Germinal center (tissue), 1 donor: ENCODE results near the gene CROCC.
"Not testable (repeated sequence)": the region's sequence is repeated elsewhere in the genome, so short reads cannot be mapped to it uniquely, and the experiment has no call there.

Experiments
- DNase-seq: peaks from one replicate; pipeline ENCODE4 v3.0.0; 2012; ENCODE audit warnings: mixed read lengths, low spot score

The CROCC gene

DNA sequence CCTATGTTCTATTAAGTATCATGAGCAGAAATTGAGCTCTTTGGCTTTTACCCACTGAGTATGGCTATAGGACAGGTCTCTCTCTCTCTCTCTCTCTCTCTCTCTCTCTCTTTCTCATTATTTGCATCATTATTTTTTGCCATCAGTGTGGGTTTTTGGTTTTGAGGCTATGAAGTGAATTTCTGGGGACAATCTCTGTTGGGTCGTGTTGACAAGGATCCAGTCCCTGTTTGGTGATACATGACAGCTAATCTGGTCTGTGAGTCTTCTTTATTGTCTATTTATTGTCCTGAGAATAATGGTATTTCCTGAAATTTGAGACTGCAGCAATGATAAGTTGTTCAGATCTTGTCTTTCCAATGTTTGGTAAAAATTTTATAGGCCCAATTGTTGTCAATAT lies 24.1 kb upstream of the CROCC start:
- not testable (repeated sequence) for DNase-seq

- DNase-seq, result not testable (repeated sequence)
Measured at GRCh38 chr1:16898298-16898697, 23.4 kb upstream of the CROCC start.

DNA sequence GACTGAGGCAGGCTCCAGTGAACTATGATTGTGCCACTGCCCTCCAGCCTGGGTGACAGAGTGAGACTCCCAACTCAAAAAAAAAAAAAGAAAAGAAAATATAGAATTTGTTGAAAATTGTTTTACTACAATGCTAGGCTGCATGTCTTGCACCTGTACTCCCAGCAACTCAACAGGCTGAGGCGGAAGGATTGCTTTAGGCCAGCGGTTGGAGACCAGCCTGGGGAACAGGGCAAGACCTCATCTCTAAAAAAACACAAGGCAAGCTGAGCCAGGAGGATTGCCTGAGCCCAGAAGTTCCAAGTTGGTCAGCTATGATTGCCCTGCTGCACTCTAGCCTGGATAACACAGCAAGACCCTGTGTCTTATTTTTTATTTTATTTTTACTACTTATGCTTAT lies 22.7 kb upstream of the CROCC start:
- DNase-seq, result not testable (repeated sequence)

DNA sequence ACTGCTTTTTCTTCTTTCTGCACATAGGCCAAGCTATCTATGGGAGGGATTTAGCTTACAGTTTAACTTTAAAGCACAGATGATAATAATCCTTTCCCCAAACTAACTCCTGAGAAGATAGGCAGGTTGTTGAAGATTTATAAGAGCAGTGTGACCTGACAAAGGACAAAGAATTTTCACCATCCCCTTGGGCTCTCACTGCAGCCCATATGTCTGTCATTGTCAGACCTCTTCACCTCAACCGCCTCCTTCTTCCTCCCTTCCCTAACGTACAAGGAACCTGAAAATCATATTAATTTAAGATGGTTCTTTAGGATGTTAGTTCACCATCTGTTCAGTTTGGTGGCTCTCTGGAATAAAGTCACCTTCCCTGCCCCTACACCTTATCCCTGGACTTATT lies 21.0 kb upstream of the CROCC start:
- no peak for DNase-seq

- DNase-seq, result not testable (repeated sequence)
Measured at GRCh38 chr1:16901371-16901770, 20.4 kb upstream of the CROCC start.

GRCh38 chr1:16903054-16903453 lies 18.7 kb upstream of the CROCC start:
- no peak for DNase-seq

DNA sequence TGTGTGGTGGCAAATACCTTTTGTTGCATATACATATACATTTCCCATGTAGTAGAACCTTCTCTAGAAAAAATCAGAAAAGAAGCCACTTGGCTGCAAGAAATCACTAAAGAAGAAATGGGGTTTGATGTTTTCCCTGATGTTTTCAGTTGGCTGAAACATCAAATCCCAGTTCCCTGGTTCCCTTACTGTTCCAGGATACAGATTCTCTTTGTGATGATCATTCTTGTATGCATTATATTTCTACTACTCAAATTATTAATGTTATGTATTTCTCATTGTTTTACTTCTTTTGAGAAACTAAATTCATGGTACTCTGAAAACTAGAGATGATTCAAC lies 18.3 kb upstream of the CROCC start:
- no peak for DNase-seq

DNA sequence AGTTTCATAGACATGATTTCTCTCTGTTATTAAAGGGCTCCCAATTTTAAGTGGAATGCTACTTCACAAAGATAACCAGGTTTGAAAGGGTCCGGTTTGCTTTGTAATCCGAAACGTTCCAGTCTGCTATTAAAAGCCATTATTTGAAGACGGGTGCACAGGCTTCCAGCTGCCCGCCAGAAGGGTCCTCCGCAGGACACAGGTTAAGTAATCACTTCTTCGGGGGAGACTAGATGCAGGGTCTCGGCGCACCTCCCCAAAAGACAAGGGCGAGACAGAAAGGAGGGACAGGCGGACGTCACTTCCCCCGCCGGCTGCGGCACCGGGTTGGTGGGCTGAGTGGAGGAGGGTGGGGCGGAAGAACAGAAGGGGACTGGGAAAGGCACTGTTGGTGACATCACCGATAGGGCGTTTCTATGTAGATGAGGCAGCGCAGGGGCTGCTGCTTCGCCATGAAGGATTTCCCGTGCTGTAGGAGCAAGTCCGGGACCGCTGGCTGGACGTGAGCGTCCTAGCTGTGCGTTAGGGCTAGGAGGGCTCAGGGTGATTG lies 17.1 kb upstream of the CROCC start:
- DNase-seq, result peak; percentile 98

DNA sequence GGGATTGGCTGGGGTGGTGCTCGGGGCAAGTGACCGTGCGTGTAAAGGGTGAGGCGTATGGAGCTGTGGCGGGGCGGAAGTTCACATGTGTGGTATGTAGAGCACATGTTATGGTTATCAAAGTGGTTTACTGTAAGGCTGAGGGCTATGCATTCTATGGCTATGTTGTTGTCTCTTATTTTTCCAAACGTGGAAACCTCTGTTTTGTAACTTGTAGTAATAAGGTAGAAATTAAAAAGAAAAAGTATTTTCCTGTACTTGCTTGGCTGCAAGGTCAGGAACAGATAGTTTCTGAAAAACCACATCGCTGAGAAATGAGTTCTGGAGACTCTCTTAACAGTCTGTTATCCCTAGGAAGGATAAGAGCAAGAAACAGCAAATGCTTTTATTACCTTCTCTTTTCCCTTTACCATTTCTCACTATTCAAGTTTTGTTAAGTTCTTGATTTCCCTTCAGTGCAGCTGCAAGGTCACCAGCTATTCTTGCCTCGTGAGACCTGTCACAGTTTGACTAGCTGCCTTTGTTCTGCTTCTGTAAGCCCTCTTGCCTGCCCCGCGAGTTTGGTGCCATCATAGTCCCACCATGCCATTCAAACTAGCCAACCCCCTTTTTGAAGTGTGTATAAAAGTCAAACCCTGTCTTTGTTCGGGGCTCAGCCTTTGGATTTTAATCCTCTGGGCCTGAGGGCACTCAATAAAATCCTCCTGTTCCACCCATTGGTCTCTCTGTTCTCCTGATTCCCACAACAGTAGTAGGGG lies 16.4 kb upstream of the CROCC start:
- peak; percentile 63 for DNase-seq

- DNase-seq, result no peak
Measured at GRCh38 chr1:16905868-16906702, 15.6 kb upstream of the CROCC start.

GRCh38 chr1:16906873-16907272 lies 14.9 kb upstream of the CROCC start:
- DNase-seq, result no peak

DNA sequence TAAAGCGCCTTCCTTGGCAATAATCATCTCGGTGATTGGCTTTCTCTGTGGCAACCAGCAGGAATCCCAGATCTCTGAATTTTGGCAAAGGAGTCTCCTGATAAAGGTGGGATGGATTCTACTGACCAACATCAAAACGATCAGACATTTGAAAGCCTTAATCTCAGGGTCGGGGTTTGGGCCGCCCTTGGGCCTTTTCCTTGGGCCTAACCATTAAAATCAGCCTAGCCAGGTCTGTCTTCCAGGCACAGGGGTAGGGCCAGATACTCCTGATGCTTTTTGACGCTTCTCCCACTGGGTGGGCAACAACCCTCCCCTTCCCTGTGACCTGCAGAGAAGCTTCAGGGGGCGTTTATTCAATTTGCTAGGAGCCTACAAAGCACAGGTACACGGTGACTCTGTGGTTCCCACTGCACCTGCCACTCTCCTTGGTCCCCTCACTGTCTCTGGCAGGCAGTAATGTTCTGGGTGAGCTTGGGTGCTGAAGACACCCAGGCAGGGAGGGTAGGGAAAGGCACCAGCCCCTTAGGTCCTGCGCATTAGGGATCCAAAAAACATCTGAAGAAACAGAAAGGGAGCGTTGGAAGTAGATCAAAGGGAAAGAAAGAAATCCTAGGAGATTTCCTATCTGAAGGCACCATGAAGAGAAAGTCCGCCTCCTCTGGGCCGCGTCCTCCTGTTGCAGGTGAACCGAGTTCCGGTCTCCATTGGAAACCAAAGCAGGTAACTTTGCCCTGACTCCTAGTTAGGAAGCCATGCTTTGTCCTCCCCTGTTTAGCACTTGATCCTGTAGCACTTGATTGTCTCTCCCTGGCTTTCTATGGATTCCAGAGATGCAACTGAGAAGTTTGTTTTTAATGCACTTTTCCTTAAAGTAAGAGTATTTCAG lies 13.6 kb upstream of the CROCC start:
- no peak for DNase-seq

DNA sequence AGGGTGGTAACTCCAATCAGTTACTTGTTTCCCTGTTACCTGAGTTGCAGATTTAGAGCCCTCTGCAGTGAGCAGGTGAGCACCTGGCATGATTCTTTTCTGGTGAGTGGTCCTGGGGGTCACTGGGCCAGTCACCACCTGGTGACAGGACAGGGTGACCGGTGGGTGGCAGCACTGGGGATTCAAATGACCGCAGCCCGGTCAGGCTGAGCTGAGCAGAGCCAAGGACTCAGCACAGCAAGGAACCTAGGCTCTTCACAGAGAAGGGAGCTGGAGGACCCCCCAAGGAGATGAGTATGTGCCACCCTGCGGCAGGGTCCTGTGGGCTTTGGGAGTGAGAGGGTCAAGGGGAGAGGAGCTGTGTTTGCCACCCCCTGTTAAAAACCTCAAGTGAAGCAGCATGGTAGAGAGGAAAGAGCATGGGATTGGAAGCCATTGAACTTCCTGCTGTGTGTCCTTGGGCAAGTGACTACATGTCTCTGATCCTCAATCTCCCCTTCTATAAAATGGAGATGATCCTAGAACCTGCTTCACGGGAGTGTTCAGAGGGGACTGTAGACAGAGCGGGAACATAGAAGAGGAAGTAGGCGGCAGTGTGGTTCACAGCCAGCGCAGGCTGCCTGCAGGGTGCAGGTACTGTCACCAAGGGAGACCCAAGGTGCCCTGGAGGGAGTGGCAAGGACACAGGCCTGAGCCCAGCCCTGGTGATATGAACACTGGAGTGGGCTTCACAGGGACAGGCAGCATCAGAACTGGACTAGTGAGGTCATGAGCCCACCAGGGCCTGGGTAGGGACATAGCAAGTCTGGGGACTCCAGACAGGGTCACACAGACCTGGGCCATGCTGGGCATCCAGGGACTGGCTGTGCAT lies 9.6 kb upstream of the CROCC start:
- not testable (repeated sequence) for DNase-seq

DNA sequence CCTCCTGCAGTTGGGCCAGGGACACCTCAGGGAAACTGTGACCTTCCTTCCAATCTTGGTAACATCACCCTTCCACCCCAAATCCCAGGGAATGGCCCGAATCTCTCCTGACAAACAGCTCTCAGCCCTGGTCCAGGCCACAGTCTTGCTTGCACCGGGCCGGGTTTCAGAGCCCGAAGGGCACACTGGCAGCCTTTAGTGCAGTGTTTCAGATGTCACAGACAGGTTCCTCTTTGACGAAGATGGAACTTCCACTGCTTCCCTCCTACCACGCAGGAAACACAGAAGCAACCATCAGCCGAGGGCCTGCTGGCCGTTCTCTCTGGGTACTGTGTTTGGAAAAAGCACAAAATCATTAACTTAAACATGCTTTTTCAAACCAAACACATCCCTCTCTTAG lies 9.0 kb upstream of the CROCC start:
- DNase-seq, result not testable (repeated sequence)

DNA sequence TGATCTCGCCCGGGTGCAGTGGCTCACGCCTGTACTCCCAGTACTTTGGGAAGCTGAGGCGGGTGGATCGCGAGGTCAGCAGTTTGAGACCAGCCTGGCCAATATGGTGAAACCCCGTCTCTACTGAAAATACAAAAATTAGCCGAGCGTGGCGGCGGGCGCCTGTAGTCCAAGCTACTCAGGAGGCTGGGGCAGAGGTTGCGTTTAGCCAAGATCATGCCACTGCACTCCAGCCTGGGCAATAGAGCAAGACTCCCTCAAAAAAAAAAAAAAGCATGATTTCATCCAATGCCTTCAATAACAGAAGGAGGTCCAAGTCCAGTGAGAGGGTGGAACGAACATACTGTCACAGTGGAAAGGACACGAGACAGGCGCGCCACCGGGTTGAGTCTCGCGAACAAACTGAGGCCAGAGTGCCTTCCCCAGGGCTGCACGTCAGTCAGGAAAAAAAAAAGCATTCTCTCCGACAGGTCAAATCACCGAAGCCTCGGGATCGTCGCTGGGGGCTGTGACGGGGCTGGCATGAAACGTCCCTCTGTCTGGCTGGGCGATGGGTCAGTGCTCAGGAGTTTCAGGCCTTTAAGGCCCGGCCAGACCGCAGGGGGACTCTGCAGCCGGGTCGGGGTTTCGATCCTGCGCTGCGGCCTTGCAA lies 8.4 kb upstream of the CROCC start:
- no peak for DNase-seq

DNA sequence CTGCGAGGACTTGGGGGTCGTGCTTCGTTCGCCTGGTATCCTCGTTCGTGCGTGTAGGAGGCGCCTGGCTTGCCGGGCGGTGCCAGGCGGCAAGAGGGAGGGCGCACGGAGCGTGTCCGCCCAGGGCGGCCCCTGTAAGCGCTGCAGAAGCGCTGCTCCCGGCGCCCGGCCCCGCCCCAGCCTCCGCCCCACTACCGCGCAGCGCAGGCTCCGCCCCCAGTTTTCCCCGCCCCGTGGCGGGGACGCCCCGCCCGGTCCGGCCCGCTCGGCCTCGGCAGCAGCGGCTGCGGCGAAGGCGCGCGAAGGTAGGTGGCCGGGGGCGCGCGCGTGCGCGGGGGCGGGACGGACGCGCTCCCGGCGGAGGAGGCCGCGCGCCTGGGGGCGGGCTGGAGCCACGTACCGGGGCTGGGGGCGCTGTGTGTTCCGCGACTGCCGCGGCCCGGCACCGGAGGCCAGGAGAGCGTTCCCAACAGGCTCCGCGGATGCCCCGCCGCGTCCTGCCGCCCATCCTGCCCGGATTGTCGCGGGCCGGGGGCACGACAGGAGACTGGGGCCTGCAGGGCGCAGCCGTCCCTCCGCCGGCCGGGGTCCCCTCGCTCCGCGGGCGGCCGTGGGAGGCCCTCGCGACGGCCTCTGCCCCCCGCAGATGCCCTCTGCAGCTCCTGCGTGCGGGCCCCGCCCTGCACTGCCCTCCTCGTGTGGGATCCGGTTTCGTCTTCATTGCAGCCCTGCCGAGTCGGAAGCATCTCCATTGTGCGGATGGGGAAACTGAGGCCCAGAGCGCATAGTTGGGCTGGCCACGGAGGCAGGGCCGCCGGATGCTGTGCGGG lies 7.7 kb upstream of the CROCC start:
- peak; percentile 100 for DNase-seq

GRCh38 chr1:16914928-16915626 lies 6.7 kb upstream of the CROCC start:
- DNase-seq, result not testable (repeated sequence)

DNA sequence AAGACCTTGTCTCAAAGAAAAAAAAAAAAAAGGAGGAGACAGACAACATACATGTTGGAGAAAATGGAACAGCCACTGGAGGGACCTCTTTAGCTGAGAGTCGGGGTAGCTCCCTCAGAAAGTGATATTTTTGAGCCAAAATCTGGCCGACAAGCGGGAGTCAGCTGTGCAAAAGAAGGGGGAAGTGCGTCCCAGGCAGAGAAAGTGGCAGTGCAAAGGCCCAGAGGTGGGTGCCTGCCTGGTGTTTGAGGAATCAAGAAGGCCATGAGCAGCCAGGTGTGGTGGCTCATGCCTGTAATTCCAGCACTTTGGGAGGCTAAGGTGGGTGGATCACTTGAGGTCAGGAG lies 6.1 kb upstream of the CROCC start:
- DNase-seq, result no peak
